CD4-positive, CD25-positive, alpha-beta regulatory T cell (primary cell): ENCODE results near the gene POLDIP2. TPM values are rescaled to one million over a fixed set of nuclear protein-coding genes. Genes with fewer than 3 reads are reported as not detected.
A peak's percentile ranks its signal among the peaks of the same experiment; 100 is the strongest.

Experiments
- ATAC-seq, 2 donors: fragments of 150-1000 bp; cut with Tn5 transposase; one replicate each; pipeline ENCODE4 v1.10.0; 2021; ENCODE audit warnings: low read depth in 2 of 2, moderate number of reproducible peaks in 2 of 2, moderate library complexity in 1 of 2
- DNase-seq, 3 donors: peaks; one replicate each; pipeline versions ENCODE4 v3.0.0 to v3.0.0-alpha.2; 2012 to 2022; ENCODE audit warnings: mixed read lengths in 1 of 3
- H3K27ac ChIP-seq: one replicate; pipeline ENCODE4 v1.7.0; 2013; ENCODE audit warnings: mild to moderate bottlenecking, low read length; ENCODE audit not compliant: insufficient read depth, poor library complexity, severe bottlenecking
- H3K27me3 ChIP-seq: one replicate; pipeline ENCODE4 v1.7.0; 2013; ENCODE audit warnings: low read length; ENCODE audit not compliant: control insufficient read depth, insufficient read depth
- H3K36me3 ChIP-seq: one replicate; pipeline ENCODE4 v1.7.0; 2013; ENCODE audit warnings: mild to moderate bottlenecking, low read length, moderate library complexity; ENCODE audit not compliant: control insufficient read depth, insufficient read depth
- H3K4me1 ChIP-seq: 2 replicates; pipeline ENCODE4 v1.7.0; 2013; ENCODE audit warnings: mild to moderate bottlenecking, low read length; ENCODE audit not compliant: insufficient read depth, control insufficient read depth, poor library complexity, severe bottlenecking
- H3K4me3 ChIP-seq: one replicate; pipeline ENCODE4 v1.7.0; 2013; ENCODE audit warnings: low read depth, mild to moderate bottlenecking, low read length, moderate library complexity
- H3K9me3 ChIP-seq, 2 experiments: 1 replicate in 1 of 2; 2 replicates in 1 of 2; pipeline ENCODE4 v1.7.0; 2013; ENCODE audit warnings: low read length in 2 of 2, mild to moderate bottlenecking in 1 of 2, moderate library complexity in 1 of 2; ENCODE audit not compliant: control insufficient read depth in 2 of 2
- H3K27ac Mint-ChIP-seq, 3 donors: one replicate each; pipeline ENCODE4 v1.8.0; 2020 to 2022; ENCODE audit warnings: mild to moderate bottlenecking in 3 of 3, mixed read lengths in 3 of 3, moderate library complexity in 2 of 3
- H3K27me3 Mint-ChIP-seq: one replicate; pipeline ENCODE4 v1.8.0; 2022; ENCODE audit warnings: mild to moderate bottlenecking, mixed read lengths
- H3K36me3 Mint-ChIP-seq: one replicate; pipeline ENCODE4 v1.8.0; 2020; ENCODE audit warnings: mixed read lengths
- H3K4me1 Mint-ChIP-seq, 4 donors: one replicate each; pipeline ENCODE4 v1.8.0; 2020 to 2022; ENCODE audit warnings: mixed read lengths in 4 of 4, mild to moderate bottlenecking in 1 of 4
- H3K4me3 Mint-ChIP-seq, 4 donors: one replicate each; pipeline ENCODE4 v1.8.0; 2020 to 2022; ENCODE audit warnings: mild to moderate bottlenecking in 4 of 4, mixed read lengths in 4 of 4, moderate library complexity in 3 of 4
- H3K9me3 Mint-ChIP-seq, 7 donors: one replicate each; pipeline ENCODE4 v1.8.0; 2020 to 2022; ENCODE audit warnings: mixed read lengths in 7 of 7, mild to moderate bottlenecking in 3 of 7, moderate library complexity in 2 of 7
- polyA plus RNA-seq, 4 donors: library from polyadenylated mRNA; unstranded; fragments of 300-500 nt; fragmentation: Illumina TruSeq; gene quantifications; one replicate each; pipeline ENCODE4 v1.2.3, GENCODE V29; 2021
- total RNA-seq: library from RNA; stranded (reverse); gene quantifications from one replicate; pipeline ENCODE4 v1.2.3, GENCODE V29; 2022

The POLDIP2 gene
- total RNA-seq (29.4 TPM), polyA plus RNA-seq (10 to 100 TPM; 70.2 to 88.5 (median 74.7) TPM)

GRCh38 chr17:28357061-28357900, at the start of gene POLDIP2:
TSS of gene POLDIP2 (minus strand) at chr17:28357527. CDS start at chr17:28357448, 79 bp downstream.
- peak within 1 kb of the TSS; percentile 95 for H3K4me3 ChIP-seq
- peak within 1 kb of the TSS; percentile 83 for H3K27ac ChIP-seq
- Mint-ChIP-seq H3K27me3 (peaks cover 5% of the 10 kb centered on the region), H3K9me3 (no peaks in the 10 kb centered on the region), H3K27ac (peak within 1 kb of the TSS; percentile 95 to 97 (median 95)), H3K4me1 (peaks cover 0 to 34% (median 21%) of the 10 kb centered on the region in 4 donors), H3K36me3 (peaks cover 22% of the 10 kb centered on the region), H3K4me3 (peak within 1 kb of the TSS; percentile 89 to 97 (median 95))
- H3K36me3 ChIP-seq, result peaks cover 43% of the 10 kb centered on the region
- H3K9me3 ChIP-seq, result no peaks in the 10 kb centered on the region
- no peaks in the 10 kb centered on the region for H3K27me3 ChIP-seq
- DNase-seq (peak; percentile 94 to 97 (median 96)), ATAC-seq (peak; percentile 99 to 100)
- peaks cover 24% of the 10 kb centered on the region for H3K4me1 ChIP-seq

- peaks cover 43% of the 10 kb centered on the region for H3K27me3 Mint-ChIP-seq
- H3K36me3 ChIP-seq, result no peaks in the 10 kb centered on the region
- peaks cover 0 to 15% (median 3%) of the 10 kb centered on the region in 4 donors for H3K4me1 Mint-ChIP-seq
- H3K27me3 ChIP-seq, result peaks cover 8% of the 10 kb centered on the region
- H3K9me3 ChIP-seq, result no peaks in the 10 kb centered on the region
- H3K4me1 ChIP-seq, result peaks cover 16% of the 10 kb centered on the region
- H3K36me3 Mint-ChIP-seq, result no peaks in the 10 kb centered on the region
- H3K27ac Mint-ChIP-seq, result peak overlapping the region in 1 of 3 donors; percentile 11
- ATAC-seq (no peak), DNase-seq (no peak)
- H3K4me3 ChIP-seq, result peak overlapping the region; percentile 62
- peak overlapping the region; percentile 47 to 82 (median 81) for H3K4me3 Mint-ChIP-seq
- H3K27ac ChIP-seq, result no peak overlapping the region
- H3K9me3 Mint-ChIP-seq, result no peaks in the 10 kb centered on the region
These were observed 49.1 kb upstream of the POLDIP2 start for GRCh38 chr17:28406473-28406814.

- no peaks in the 10 kb centered on the region for H3K36me3 Mint-ChIP-seq
- DNase-seq, result peak; percentile 10 to 31 (median 16)
These were observed 48.5 kb upstream of the POLDIP2 start, which contains the start of gene SLC46A1 for GRCh38 chr17:28405632-28406472. TSS of gene SLC46A1 (minus strand) at chr17:28406212. CDS start at chr17:28406114, 98 bp downstream.

GRCh38 chr17:28404812-28405570, 47.7 kb upstream of the POLDIP2 start:
- no peaks in the 10 kb centered on the region for H3K9me3 Mint-ChIP-seq
- Histone ChIP-seq H3K27ac (no peak overlapping the region), H3K4me1 (peaks cover 16% of the 10 kb centered on the region), H3K9me3 (no peaks in the 10 kb centered on the region), H3K36me3 (no peaks in the 10 kb centered on the region), H3K27me3 (peaks cover 8% of the 10 kb centered on the region), H3K4me3 (peak overlapping the region; percentile 37)
- peak overlapping the region in 1 of 3 donors; percentile 65 for H3K27ac Mint-ChIP-seq
- peak overlapping the region; percentile 25 to 86 (median 68) for H3K4me3 Mint-ChIP-seq
- H3K4me1 Mint-ChIP-seq, result peaks cover 0 to 15% (median 3%) of the 10 kb centered on the region in 4 donors
- DNase-seq (no peak), ATAC-seq (no peak)
- peaks cover 33% of the 10 kb centered on the region for H3K27me3 Mint-ChIP-seq
- H3K36me3 Mint-ChIP-seq, result no peaks in the 10 kb centered on the region

More at GRCh38 chr17:28405632-28406472, 48.5 kb upstream of the POLDIP2 start, which contains the start of gene SLC46A1:
- peak within 1 kb of the TSS; percentile 62 for H3K4me3 ChIP-seq
- H3K27ac ChIP-seq, result peak within 1 kb of the TSS; percentile 23
- no peaks in the 10 kb centered on the region for H3K36me3 ChIP-seq
- peaks cover 16% of the 10 kb centered on the region for H3K4me1 ChIP-seq
- peak; percentile 57 to 58 for ATAC-seq
- Mint-ChIP-seq H3K9me3 (no peaks in the 10 kb centered on the region), H3K27me3 (peaks cover 38% of the 10 kb centered on the region), H3K4me1 (peaks cover 0 to 15% (median 3%) of the 10 kb centered on the region in 4 donors), H3K4me3 (peak within 1 kb of the TSS; percentile 47 to 86 (median 82)), H3K27ac (peak within 1 kb of the TSS; percentile 11 to 65 (median 39))
- H3K9me3 ChIP-seq, result no peaks in the 10 kb centered on the region
- H3K27me3 ChIP-seq, result peaks cover 8% of the 10 kb centered on the region

GRCh38 chr17:28404461-28404811, 47.1 kb upstream of the POLDIP2 start:
- DNase-seq (no peak), ATAC-seq (no peak)
- H3K36me3 Mint-ChIP-seq, result no peaks in the 10 kb centered on the region
- peak overlapping the region; percentile 47 to 64 (median 60) for H3K4me3 Mint-ChIP-seq
- H3K27ac Mint-ChIP-seq, result peak overlapping the region in 2 of 3 donors; percentile 9 to 62
- no peaks in the 10 kb centered on the region for H3K9me3 Mint-ChIP-seq
- H3K4me1 Mint-ChIP-seq, result peaks cover 0 to 15% (median 3%) of the 10 kb centered on the region in 4 donors
- peaks cover 8% of the 10 kb centered on the region for H3K27me3 ChIP-seq
- H3K27me3 Mint-ChIP-seq, result peaks cover 27% of the 10 kb centered on the region
- no peaks in the 10 kb centered on the region for H3K36me3 ChIP-seq
- H3K4me3 ChIP-seq, result no peak overlapping the region
- peaks cover 16% of the 10 kb centered on the region for H3K4me1 ChIP-seq
- H3K9me3 ChIP-seq, result no peaks in the 10 kb centered on the region
- H3K27ac ChIP-seq, result no peak overlapping the region

- Mint-ChIP-seq H3K4me1 (peaks cover 0 to 15% (median 3%) of the 10 kb centered on the region in 4 donors), H3K4me3 (peak overlapping the region in 3 of 4 donors; percentile 47 to 64 (median 62)), H3K27me3 (peaks cover 25% of the 10 kb centered on the region), H3K36me3 (no peaks in the 10 kb centered on the region), H3K27ac (peak overlapping the region; percentile 9 to 82 (median 62)), H3K9me3 (no peaks in the 10 kb centered on the region)
- H3K27ac ChIP-seq, result no peak overlapping the region
- DNase-seq (no peak), ATAC-seq (no peak)
- H3K9me3 ChIP-seq, result no peaks in the 10 kb centered on the region
- H3K27me3 ChIP-seq, result peaks cover 8% of the 10 kb centered on the region
- H3K4me1 ChIP-seq, result peaks cover 16% of the 10 kb centered on the region
- H3K36me3 ChIP-seq, result no peaks in the 10 kb centered on the region
- H3K4me3 ChIP-seq, result no peak overlapping the region
These were observed 46.7 kb upstream of the POLDIP2 start for GRCh38 chr17:28404007-28404406.

GRCh38 chr17:28402844-28403243, 45.5 kb upstream of the POLDIP2 start:
- Mint-ChIP-seq H3K9me3 (no peaks in the 10 kb centered on the region), H3K36me3 (no peaks in the 10 kb centered on the region), H3K4me3 (peak overlapping the region in 1 of 4 donors; percentile 7), H3K4me1 (peaks cover 0 to 15% (median 4%) of the 10 kb centered on the region in 4 donors), H3K27me3 (peaks cover 16% of the 10 kb centered on the region), H3K27ac (peak overlapping the region in 2 of 3 donors; percentile 1 to 25)
- H3K4me1 ChIP-seq, result peaks cover 16% of the 10 kb centered on the region
- DNase-seq (no peak), ATAC-seq (no peak)
- no peak overlapping the region for H3K4me3 ChIP-seq
- H3K27me3 ChIP-seq, result peaks cover 7% of the 10 kb centered on the region
- H3K9me3 ChIP-seq, result no peaks in the 10 kb centered on the region
- no peak overlapping the region for H3K27ac ChIP-seq
- H3K36me3 ChIP-seq, result peaks cover 4% of the 10 kb centered on the region
